Activated naive CD4-positive, alpha-beta T cell treated with anti-CD3 and anti-CD28 coated beads for 36 hours (primary cell): ENCODE measurements around the gene CST3. TPM values are rescaled to one million over a fixed set of nuclear protein-coding genes. Genes with fewer than 3 reads are reported as not detected.
"Not testable (repeated sequence)": the region's sequence is repeated elsewhere in the genome, so short reads cannot be mapped to it uniquely, and the experiment has no call there.

Experiments
- CTCF ChIA-PET: fragments of 350-600 bp; sonication (Branson Sonifier 250); formaldehyde crosslinking; loops from one replicate; lab custom pipeline; 2021; ENCODE audit warnings: antibody characterized with exemption; lab: Charles Lee
- DNase-seq: peaks from one replicate; pipeline ENCODE4 v3.0.0-alpha.2; 2020
- H3K27ac Mint-ChIP-seq: one replicate; pipeline ENCODE4 v1.8.0; 2021; ENCODE audit warnings: mild to moderate bottlenecking, mixed read lengths
- H3K27me3 Mint-ChIP-seq: one replicate; pipeline ENCODE4 v1.8.0; 2021; ENCODE audit warnings: low read depth, mixed read lengths
- H3K36me3 Mint-ChIP-seq: one replicate; pipeline ENCODE4 v1.8.0; 2021; ENCODE audit warnings: low read depth, mixed read lengths
- H3K4me1 Mint-ChIP-seq: one replicate; pipeline ENCODE4 v1.8.0; 2021; ENCODE audit warnings: low read depth, mixed read lengths
- H3K4me3 Mint-ChIP-seq: one replicate; pipeline ENCODE4 v1.8.0; 2021; ENCODE audit warnings: mild to moderate bottlenecking, moderate library complexity, mixed read lengths
- H3K9me3 Mint-ChIP-seq: one replicate; pipeline ENCODE4 v1.8.0; 2021; ENCODE audit warnings: mixed read lengths
- intact Hi-C: fragments of 100-400 bp; cut with micrococcal nuclease; formaldehyde crosslinking; loops from one replicate; pipeline ENCODE4 v1.15.1; 2023
- total RNA-seq, 2 experiments: library from RNA; stranded (reverse); gene quantifications; one replicate each; pipeline ENCODE4 v1.2.3, GENCODE V29; 2021

The CST3 gene
- total RNA-seq, 2 experiments from 2014 or later = 0.35 TPM; not detected in 1

DNA sequence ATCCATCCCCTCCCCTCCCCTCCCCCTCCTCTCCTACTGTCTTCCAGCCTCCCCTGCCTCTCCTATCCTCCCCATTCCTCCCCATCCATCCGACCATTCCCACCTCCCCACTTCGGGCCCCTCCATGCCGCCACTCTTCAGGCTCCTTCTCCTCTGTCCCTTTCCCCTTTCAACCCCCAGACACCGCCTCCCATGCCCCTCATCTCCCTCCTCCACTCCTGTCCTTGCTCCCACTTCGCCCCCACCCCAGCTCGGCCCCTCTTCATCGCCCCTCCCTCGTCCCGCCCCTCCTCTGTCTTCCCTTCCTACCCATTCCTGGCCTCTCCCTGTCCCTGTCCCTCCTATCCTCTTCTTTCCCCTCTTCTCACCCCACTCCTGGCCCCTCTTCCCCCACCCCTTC is 554 bp upstream of the CST3 start:
- CTCF ChIA-PET = no interaction called here
- Mint-ChIP-seq H3K4me3 (no peak overlapping the region), H3K4me1 (peaks cover 6% of the 10 kb centered on the region), H3K27ac (no peak overlapping the region), H3K9me3 (no peaks in the 10 kb centered on the region), H3K27me3 (peaks cover 25% of the 10 kb centered on the region), H3K36me3 (no peaks in the 10 kb centered on the region)
- intact Hi-C loops = no loop called here
- DNase-seq = no peak

DNA sequence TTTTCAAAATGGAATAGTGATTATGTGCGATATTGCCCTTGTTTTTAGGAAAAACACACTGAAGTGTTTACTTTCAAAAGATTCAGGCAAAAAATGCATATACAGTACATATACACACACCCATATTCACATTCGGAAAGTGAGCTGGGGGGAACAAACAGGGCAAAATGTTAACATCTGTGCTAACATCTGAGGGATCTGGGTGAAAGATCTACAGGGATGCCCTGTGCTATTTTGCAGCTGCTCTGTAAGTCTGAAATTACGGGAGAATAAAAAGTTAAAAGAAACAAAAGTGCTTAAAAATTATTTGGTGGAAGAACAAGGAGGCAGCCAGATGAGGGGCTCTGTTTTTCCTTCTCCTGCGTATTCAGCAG is 860 bp downstream of the CST3 start:
- DNase-seq = no peak
- H3K4me3 Mint-ChIP-seq = no peak overlapping the region
- H3K36me3 Mint-ChIP-seq = no peaks in the 10 kb centered on the region
- intact Hi-C loops = no loop called here
- CTCF ChIA-PET = interaction anchor here (0.5 kb wide), 1 partner anchor 57 kb away, joined by 3 read pairs; no protein-coding TSS in a partner anchor
- no peaks in the 10 kb centered on the region for H3K9me3 Mint-ChIP-seq
- no peak overlapping the region for H3K27ac Mint-ChIP-seq
- H3K27me3 Mint-ChIP-seq = peaks cover 25% of the 10 kb centered on the region
- peaks cover 6% of the 10 kb centered on the region for H3K4me1 Mint-ChIP-seq

DNA sequence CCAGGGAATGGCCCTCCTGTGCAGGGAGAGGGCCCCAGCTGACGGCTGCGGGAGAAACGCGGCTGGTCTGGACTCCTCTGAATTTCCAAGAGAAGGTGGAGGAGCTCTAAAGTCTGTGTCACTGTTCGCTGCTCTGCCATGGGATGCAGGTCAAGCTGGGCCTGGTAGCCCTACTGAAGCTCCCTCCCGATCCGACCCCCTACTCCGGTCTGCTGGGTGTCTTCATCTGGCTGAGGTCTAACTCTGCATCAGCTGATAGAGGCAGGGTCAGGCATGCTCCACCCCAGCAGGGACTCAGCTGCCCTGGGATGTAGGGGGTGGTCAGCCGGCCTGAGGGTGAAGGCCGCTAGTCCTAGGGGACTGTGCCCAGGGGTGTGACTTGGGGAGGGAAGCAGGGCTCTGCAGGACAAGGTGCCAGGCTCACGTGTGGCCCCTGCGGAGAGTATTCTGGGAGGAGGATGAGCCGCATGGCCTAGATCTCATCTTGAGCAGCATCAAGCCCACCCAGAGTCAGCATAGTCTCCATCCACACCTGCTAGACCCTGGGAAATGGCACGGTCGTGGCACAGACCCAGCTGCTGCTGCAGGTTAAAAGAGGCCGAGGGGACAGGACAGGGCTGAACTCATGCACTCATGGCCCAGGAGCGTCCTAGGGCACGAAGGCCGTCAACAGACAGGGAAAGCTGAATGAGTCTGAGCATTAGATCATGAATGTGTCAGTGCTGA is 1.4 kb downstream of the CST3 start:
- H3K36me3 Mint-ChIP-seq = no peaks in the 10 kb centered on the region
- no peak overlapping the region for H3K27ac Mint-ChIP-seq
- H3K9me3 Mint-ChIP-seq = no peaks in the 10 kb centered on the region
- CTCF ChIA-PET = no interaction called here
- intact Hi-C loops = no loop called here
- H3K27me3 Mint-ChIP-seq = peaks cover 25% of the 10 kb centered on the region
- H3K4me3 Mint-ChIP-seq = no peak overlapping the region
- no peak for DNase-seq
- H3K4me1 Mint-ChIP-seq = peaks cover 6% of the 10 kb centered on the region

DNA sequence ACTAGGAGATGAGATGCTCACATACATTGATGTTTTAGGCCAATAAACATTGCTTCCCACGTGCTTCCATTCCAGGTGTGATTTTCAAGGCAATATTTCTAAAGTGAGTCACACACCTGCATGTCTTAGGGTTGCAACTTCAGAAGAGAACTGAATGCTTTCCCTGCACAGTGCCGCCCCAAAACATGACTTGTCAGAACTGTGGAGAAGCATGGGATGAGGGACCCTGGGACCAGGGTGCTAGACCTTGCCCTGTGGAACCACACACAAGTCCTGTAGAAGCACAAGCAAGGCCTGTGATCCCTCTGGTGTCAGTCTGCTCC is 2.0 kb downstream of the CST3 start:
- DNase-seq, intact Hi-C loops, H3K27ac Mint-ChIP-seq, CTCF ChIA-PET, H3K9me3 Mint-ChIP-seq, H3K36me3 Mint-ChIP-seq, H3K4me3 Mint-ChIP-seq, H3K4me1 Mint-ChIP-seq: not testable (repeated sequence)
- H3K27me3 Mint-ChIP-seq = peaks cover 25% of the 10 kb centered on the region

DNA sequence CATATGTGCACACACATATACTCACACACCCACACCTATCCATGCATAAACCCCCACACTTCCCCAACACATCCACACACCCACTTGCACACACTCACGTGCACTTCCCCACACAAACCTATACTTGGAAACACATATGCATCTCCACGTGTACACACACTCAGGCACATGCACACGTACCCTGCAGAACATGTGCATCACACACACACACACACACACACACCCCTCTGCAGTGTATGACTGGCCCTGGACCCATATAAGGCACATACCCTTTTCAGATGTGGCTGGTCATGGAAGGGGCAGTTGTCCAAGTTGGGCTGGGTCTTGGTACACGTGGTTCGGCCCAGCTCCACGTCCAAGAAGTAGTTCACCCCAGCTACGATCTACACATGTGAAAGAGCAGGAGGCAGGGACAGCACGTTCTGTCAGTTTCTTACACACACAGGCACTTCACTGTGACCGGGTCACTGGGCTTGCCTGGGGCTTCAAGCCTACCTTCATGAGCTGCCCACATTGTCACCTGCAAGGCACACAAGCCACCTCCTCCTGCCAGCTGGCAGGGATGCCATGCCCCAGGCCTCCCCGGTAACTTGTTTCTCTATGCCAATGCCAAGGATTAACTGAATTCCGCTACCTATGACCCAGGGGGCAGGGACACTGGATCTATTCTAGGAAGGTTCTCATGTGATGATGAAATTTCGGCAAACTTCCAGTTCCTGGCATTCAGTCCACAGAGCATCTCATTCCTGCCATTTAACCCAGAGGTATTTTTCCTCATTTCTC is 2.6 kb downstream of the CST3 start:
- H3K36me3 Mint-ChIP-seq = no peaks in the 10 kb centered on the region
- no peak overlapping the region for H3K27ac Mint-ChIP-seq
- CTCF ChIA-PET = no interaction called here
- no peak overlapping the region for H3K4me3 Mint-ChIP-seq
- no peaks in the 10 kb centered on the region for H3K9me3 Mint-ChIP-seq
- peaks cover 6% of the 10 kb centered on the region for H3K4me1 Mint-ChIP-seq
- peaks cover 25% of the 10 kb centered on the region for H3K27me3 Mint-ChIP-seq
- intact Hi-C loops = no loop called here
- DNase-seq = no peak

DNA sequence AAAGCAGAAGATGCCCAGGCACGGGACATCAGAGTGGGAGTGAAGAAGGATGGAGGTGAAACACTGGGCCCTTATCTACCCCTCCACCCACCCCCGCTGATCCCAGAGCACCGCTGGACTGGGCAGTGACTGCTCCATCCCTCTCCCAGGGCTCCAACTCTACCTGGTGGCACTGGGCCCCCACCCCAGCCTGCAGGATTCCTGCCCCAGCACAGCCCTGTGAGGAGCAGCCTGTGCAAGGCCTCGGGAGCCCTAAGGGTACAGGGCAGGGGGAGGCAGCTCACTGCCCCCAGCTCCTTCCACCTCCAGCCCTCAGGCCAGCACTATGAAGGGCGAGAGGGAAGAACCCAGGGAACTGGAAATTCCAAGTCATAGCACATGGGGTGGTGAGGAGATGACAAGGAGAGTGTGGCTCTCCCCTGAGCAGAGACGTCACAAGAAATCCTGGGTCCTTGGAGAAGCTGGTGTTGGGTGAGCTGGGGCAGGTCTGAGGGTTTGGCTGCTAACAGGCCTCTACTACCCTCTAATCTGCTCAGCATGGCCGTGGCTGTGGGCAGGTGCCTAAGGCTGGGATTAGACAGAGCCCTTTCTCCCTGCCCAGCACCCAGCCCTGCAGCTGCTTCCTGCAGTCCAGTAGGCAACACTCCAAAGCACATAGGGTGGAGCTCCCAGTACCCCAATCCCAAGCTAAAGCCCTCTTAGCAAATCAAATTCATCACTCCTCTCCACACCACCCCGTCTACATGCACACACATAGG is 3.5 kb downstream of the CST3 start:
- Mint-ChIP-seq H3K4me3 (no peak overlapping the region), H3K36me3 (no peaks in the 10 kb centered on the region), H3K27ac (no peak overlapping the region), H3K4me1 (peaks cover 6% of the 10 kb centered on the region), H3K27me3 (peaks cover 19% of the 10 kb centered on the region), H3K9me3 (no peaks in the 10 kb centered on the region)
- CTCF ChIA-PET = no interaction called here
- intact Hi-C loops = no loop called here
- DNase-seq = no peak

DNA sequence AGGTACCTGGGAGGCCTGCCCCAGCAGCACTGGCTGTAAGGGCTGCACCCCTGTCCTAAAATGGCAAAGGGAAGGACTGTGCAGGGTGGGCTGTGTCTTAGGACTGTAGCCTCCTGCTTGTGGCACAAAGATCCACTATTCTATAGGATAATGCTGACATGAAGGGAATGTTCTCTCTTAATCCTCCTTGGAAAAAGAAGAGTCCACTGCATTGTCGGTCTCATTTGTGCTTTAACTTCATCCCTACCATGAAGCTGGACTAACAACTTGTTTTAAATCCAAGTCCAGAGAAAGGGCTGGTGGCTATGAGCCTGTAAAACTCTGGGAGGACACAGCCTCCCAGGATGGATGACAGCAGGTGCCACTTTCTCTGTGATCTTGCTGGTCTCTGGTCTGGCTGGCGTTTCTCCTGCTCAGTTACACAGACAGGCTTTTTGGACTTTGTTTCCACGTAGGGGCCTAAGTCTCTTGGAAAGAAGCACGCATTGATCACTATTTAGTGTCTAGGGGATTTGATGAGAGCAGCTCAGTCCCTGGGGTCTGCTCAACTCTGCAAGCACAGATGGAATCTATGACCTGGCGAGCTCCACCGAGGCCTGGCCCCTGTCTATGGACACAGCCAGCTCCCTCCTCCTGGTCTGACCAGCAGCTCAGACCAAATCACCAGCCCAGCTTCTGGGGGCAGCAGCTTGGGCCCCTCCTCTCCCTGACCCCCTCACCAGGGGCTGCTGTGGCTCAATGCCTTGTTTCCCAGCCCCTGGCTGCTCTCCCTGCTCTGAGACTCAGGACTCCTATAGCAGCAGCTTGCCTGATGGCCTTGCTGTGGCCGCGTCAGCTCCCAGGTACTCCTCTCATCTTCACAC is 4.8 kb downstream of the CST3 start:
- CTCF ChIA-PET = no interaction called here
- intact Hi-C loops = no loop called here
- Mint-ChIP-seq H3K36me3 (no peaks in the 10 kb centered on the region), H3K27me3 (peaks cover 14% of the 10 kb centered on the region), H3K4me1 (peaks cover 6% of the 10 kb centered on the region), H3K9me3 (no peaks in the 10 kb centered on the region), H3K4me3 (no peak overlapping the region), H3K27ac (no peak overlapping the region)
- DNase-seq = no peak

DNA sequence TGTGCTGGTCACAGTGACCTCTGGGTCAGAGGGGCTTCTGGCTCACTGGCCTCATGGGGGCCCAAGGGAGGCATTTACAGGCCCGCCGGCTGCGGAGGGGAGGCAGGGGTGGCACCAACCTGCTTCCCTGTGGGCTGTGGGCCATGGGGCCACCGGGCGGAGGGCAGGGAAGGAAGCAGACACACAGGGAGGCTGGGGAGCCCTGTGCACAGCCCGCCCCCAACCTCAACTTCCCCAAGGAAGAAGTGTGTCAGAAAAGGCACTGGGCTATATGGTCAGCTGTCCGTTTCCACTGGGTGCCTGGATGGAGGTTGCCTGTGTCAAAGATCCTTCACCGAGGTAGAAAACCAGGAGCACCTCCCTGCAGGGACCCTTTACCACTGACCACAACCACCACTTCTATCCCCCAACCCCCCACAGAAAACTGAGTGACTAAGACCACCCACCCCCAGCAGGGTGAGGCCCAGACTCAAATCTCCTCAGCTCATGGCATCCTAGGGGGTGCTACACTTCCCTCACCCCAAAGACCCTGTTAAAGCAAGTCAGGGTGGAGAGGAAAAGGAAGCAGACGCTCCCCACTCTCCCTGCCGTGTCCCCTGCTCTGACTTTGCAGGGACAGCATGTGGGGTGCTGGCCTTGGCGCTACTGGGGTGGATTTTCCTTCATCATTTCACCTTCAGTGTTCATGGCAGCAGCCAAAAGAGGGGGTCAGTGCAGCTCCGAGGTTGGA is 5.6 kb downstream of the CST3 start:
- Mint-ChIP-seq H3K36me3 (no peaks in the 10 kb centered on the region), H3K4me3 (no peak overlapping the region), H3K27me3 (peaks cover 13% of the 10 kb centered on the region), H3K9me3 (no peaks in the 10 kb centered on the region), H3K4me1 (peaks cover 4% of the 10 kb centered on the region), H3K27ac (no peak overlapping the region)
- DNase-seq = no peak
- intact Hi-C loops = no loop called here
- CTCF ChIA-PET = no interaction called here

DNA sequence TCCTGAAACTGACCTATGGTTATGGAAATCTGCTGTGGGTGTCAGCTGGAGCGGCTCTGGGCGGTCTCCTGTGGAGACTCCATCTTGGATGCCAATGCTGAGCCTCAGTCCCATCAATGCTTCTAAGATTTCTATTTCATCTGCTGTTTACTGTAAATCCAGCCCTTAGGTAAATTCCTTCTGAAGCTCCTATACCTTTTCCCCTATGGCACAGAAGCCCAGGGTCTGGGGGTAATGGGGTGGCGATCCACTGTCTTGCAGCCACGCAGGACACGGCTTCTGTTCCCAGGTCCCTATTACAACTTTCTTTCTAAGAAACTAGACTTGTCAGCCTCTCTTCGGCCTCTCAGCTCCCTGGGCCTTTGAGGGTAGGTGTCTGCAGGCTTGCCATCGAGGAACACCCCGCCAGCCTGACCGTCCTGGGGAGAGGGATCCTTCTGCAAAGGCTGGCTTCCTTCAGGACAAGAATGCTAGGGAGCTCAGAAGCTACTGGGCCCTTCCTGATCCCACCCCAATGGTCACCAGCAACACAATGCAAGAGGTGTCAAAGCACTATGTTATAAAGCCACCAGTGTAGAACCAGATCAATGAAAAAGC is 6.4 kb downstream of the CST3 start:
- DNase-seq = no peak
- no peaks in the 10 kb centered on the region for H3K9me3 Mint-ChIP-seq
- H3K4me3 Mint-ChIP-seq = no peak overlapping the region
- no peaks in the 10 kb centered on the region for H3K4me1 Mint-ChIP-seq
- H3K36me3 Mint-ChIP-seq = no peaks in the 10 kb centered on the region
- H3K27ac Mint-ChIP-seq = no peak overlapping the region
- intact Hi-C loops = no loop called here
- CTCF ChIA-PET = no interaction called here
- peaks cover 5% of the 10 kb centered on the region for H3K27me3 Mint-ChIP-seq

DNA sequence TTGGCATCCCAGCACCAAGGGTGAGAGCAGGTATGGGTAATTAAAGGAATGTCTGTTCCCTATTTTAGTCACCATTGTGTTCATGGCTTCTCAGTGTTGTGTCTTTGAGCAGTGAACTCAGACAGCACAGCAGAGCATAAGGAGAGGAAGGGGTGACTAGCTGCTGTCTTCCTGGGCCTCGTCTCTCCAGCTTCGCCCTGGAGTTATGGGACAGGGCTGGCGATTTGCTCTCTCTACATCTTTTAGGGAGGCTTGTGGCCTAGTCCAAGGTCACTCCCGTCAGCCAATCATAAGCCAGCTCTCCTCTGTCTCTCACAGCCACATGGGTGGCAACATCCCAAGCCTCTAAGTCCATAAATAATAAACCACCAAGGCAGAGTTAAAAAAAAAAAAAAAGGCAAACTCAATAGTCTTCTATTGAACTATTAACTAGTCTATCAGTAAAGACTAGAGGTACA is 7.3 kb downstream of the CST3 start:
- Mint-ChIP-seq H3K4me3 (no peak overlapping the region), H3K36me3 (no peaks in the 10 kb centered on the region), H3K4me1 (no peaks in the 10 kb centered on the region), H3K9me3 (no peaks in the 10 kb centered on the region), H3K27ac (no peak overlapping the region), H3K27me3 (no peaks in the 10 kb centered on the region)
- no peak for DNase-seq
- intact Hi-C loops = no loop called here
- CTCF ChIA-PET = no interaction called here

DNA sequence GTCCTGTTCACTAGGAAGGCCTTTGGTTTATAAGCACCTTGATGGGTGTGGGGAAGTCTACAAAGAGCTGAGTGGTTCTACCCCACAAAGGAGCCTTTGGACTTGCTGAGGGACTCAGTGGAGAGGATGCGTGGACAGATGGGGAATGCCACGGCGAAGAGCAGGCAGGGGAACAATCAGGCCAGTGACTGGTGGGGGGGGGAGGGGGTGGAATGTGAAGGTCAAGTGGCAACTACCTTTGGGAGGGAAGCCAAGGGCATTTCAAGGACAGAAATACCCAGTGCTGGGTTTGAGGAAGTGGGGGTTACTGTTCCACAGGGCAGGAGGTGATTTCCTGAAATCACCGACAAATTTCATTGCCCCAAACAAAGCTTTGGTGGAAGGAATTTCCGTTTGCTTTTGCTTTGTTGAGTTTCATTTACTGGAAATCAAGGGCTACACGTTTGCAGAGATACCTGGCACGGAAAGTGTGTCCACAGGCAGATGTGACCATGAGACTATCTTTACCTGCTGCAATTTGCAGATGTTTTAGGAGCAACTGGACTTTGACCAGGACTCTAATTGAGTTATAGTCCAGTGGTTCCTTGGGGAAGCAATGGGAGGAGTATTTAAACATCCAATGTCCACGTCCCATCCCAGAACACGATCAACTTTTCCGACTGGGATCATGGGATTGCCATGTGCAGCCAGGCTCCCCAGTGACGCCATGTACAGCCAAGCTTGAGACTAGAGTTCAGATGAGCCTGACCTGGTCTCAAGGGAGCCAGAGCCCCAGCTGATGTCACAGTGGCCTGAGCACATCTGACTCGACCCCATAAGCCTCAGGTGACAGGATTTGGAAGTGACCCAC is 8.0 kb downstream of the CST3 start:
- H3K9me3 Mint-ChIP-seq = no peaks in the 10 kb centered on the region
- intact Hi-C loops = no loop called here
- H3K4me3 Mint-ChIP-seq = no peak overlapping the region
- no peaks in the 10 kb centered on the region for H3K4me1 Mint-ChIP-seq
- DNase-seq = no peak
- CTCF ChIA-PET = no interaction called here
- H3K27me3 Mint-ChIP-seq = no peaks in the 10 kb centered on the region
- H3K36me3 Mint-ChIP-seq = no peaks in the 10 kb centered on the region
- H3K27ac Mint-ChIP-seq = no peak overlapping the region
